NCI-H748 treated with DMSO at 0.1 percent for 48 hours (cell line): ENCODE measurements around the gene UBE2L6.

ENCODE experiments used
- DNase-seq: peaks from one replicate; lab custom pipeline; 2025; lab: John Stamatoyannopoulos, UW

Gene UBE2L6

DNA sequence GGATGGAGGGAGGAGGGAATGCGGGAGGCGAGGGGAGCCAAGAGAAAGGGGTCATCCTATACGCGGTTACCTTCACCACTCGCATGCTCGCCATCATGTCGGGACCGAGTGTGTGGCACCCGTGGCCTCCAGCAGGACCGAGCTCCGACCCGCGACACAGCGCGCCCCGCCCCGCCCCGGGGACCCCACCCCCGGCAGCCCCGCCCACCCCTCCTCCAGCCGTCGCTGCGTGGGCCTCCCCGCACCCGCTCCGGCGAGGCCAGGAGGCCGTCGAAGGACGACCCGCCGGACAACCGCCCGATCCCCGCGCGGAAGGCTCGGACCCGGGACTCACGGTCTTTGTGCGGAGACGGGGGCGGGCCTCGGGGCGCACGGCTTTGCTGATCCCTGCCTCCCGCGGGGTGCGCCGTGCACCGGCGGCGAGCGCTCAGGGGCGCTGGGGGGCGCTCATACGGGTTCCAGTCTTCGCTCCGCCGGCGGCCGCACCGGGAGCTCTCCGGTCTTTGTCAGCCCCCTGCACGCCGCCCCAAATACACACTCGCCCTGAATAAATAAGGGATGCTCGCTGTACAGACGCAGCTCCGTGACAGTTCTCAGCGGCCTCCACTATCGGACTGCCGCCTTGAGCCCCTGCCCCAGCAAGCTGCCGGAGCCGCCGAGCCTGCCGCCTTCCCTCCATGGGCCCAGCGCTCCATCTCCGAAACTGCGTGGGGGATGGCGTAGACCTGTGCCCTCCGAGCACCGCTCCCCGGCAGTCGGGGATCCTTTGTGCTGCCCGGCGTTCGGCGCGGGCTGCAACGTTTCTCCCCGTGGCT, at the start of gene UBE2L6:
Gene UBE2L6 (minus strand): TSS at position 158 of the 815 bp plus-strand sequence. CDS start 61 bp downstream, at position 97.
- peak; percentile 59 for DNase-seq

DNA sequence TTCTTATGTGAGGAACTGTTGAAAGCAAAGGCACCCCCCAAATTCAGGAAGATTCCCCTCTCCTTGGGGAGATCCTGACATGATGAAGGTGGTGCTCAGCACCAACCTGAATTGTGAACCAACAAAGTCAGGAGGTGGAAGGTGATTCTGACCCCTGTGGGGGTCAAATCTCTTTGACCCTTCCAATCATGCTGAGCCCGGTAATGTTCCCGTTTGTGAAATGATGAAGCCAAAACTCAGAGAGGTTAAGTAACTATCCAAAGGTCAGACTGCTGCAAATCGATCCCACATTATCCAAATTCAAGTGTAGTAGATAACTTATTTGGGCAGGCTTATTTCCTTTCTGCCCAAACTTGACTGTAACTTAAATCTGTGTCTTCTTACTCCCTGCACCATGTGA, 49.1 kb upstream of the UBE2L6 start:
- no peak for DNase-seq

DNA sequence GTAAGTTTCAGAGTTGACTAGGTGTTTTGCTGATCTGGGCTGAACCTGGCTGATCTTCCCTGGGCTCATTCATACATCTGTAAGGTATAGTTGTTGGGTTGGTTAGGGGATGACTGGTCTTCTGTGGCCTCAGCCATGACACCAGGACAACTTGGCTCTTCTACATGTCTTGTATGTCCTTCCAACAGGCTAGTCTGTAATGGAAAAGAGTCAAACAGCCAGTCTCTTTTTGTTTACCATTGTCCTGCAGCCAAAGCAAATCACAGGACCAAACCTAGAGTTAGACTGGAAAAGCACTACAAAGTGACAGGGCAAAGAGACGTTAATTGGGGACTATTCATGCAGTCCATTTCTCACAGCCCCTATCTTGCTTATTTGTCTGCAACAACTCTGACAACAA, 47.8 kb upstream of the UBE2L6 start:
- DNase-seq = no peak

DNA sequence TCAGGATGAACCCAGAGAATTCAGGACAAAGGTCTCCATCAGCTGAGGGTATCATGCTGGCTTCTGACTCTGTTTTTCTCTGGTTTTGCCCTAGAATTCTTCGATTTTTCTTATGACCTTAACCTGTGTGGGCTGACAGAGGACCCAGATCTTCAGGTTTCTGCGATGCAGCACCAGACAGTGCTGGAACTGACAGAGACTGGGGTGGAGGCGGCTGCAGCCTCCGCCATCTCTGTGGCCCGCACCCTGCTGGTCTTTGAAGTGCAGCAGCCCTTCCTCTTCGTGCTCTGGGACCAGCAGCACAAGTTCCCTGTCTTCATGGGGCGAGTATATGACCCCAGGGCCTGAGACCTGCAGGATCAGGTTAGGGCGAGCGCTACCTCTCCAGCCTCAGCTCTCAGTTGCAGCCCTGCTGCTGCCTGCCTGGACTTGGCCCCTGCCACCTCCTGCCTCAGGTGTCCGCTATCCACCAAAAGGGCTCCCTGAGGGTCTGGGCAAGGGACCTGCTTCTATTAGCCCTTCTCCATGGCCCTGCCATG, 46.8 kb upstream of the UBE2L6 start:
- DNase-seq = no peak

DNA sequence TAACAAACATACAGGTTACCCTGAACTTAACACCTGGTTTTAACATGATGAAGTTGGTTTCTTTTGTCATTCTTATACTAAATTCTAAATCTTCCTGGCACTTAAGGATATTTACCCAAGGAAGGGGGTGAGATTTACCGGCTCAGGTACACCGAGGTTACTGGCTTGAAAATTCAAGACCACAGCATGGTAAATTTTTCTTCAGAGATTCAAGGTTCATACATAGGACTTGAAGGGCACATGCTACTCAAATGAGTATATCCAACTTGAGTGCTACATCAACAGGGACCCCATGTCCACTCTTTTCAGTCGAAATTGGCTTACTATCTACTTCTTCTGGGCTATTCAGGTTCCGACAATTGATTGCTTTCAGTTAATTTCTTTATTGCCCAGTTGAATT, 42.7 kb upstream of the UBE2L6 start:
- DNase-seq = no peak

DNA sequence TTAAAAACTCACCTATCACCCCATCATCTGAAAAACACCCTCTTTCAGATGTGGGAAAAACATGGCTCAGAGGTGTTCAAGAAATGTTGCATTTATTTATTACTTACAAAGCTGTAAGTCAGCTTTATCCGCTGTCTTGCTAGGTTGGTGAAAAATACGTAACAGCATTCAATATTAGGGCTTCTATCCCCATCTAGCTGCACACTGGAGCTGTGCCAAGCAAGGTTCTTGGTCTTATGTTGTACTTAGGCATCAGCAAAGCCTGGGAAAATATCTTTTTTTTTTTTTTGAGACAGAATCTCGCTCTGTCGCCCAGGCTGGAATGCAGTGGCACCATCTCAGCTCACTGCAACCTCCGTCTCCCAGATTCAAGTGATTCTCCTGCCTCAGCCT, 37.6 kb upstream of the UBE2L6 start:
- DNase-seq = no peak

DNA sequence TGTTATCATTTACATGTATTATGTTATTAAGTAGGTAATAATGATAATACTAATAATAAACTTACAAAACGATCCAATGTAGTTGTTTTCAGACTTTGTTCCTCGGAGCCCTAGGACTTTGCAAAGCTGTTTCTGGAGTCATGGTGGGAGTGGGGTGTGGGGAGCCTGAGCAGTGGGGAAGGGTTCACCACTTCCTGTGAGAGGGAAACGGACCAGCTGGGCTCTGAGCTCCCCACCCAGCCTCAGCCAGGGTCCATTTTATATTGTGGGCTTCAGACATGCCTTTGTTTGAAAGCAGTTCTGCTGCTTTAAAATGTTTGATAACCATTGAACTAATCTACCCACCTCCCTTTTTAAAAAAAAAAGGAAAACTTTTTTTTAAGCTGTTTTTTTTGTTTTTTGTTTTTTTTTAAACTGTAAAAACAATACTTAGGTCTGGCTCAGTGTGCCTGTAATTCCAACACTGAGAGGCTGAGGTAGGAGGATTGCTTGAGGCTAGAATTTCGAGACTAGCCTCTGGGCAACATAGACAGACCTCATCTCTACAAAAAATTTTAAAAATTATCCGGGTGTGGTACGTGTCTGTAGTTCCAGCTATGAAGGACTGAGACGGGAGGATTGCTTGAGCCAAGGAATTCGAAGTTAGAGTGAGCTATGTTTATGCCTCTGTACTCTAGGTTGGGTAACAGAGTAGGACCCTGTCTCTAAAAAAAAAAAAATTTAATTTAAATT, 37.0 kb upstream of the UBE2L6 start:
- no peak for DNase-seq

DNA sequence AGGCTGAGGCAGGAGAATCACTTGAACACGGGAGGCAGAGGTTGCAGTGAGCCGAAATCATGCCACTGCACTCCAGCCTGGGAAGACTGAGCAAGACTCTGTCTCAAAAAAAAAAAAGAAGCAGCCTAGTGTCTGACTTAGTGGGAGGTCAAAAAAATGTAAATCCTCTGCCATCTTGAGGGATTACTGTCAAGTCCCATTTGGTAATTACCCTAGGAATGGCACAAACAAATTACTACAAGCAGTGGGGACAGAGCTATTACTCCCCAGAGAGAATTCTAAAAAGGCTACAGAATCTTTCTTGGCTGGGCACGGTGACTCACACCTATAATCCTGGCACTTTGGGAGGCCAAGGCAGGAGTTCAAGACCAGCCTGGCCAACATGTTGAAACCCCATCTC, 33.8 kb upstream of the UBE2L6 start:
- no peak for DNase-seq

DNA sequence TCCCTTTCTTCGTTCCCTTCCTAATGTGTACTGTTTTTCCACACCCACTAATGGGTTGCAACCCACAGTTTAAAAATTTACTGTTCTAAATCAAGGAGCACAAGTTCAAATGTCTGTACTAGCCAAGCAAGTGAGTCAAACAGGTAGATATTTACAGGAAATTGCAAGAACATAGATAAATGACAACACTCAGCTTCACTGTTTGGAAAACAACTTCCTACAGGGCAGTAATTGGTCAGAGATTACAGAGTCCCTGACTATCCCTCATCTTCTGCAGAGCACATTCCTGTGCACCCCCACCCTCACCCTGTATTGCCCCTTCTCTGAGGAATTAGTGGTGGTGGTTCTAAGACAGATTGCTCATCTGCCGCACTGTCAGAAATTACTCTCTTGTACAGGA, 31.9 kb upstream of the UBE2L6 start:
- DNase-seq = no peak

DNA sequence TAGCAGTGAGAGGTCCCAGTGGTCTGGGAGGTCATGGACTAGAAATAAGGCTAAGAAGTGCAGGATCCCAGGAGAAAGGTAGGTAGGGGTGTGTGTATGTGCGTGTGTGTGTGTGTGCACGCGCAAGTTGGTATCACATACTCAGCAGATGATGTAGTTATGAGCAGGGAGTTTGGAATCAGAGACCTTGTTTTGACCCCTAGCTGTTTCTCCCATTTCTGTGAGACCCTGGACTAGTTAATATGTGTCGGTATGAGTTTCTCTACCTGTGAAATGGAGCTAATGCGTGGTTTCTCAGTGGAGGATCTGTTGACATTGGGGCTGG, 31.3 kb upstream of the UBE2L6 start:
- DNase-seq = no peak

DNA sequence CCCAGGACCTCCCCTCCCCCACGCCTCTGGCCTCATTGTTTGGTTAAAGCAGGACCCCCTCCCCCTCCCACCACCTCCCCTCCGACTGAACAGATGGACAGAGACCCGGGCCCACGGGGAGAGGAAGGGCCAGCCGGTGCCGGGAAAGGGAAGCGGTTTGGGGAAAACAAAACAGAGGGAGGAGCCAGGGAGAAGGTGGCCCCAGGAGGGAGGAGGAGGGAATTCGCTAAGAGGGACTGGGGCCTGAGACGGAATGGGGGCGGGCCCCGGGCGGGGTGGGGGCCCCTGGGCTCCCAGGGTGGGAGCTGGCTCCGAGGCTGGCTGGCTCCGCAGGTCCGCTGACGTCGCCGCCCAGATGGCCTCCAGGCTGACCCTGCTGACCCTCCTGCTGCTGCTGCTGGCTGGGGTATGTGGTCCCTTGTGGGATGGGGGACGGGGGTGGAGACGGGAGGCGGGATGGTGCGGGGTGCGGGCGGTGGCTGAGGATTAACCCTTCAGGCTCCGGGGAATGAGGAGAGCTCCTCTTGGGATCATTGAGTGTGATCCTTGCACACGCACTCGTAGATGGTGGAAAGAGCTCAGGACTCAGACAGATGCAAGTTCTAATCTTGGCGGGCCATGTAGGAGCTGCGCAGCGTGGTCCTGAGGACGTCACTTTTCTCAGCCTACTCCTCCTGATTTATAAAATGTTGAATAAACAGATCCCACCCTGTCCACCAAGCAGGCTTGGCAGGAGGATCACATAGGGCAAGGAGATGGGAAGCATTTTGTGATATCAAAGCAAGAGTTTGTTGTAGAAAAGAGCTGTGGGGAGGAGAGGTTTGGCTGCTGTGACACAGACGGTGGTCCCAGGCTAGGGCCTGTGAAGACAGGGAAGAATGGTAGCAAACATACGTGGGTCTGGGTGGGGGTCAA, 30.7 kb upstream of the UBE2L6 start:
- no peak for DNase-seq

DNA sequence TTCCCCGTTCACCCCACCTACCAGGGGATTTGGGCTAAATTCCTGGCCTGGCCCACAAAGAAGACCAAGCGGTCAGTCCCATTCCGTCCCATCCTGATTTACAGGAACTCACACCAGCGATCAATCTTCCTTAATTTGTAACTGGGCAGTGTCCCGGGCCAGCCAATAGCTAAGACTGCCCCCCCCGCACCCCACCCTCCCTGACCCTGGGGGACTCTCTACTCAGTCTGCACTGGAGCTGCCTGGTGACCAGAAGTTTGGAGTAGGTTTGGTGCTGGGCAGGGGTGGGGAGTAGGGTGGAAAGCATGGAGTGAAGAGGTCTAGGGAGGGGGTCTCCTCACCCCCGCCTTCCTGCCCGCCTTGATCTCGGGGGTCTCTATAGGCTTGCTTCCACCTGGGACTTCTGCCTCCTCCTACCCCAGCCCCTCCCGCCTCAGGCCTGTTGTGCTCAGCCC, 30.0 kb upstream of the UBE2L6 start, which contains the start of gene SERPING1:
Gene SERPING1 (plus strand): TSS at position 225 of the 455 bp plus-strand sequence. CDS start 586 bp downstream, outside the sequence.
- no peak for DNase-seq

DNA sequence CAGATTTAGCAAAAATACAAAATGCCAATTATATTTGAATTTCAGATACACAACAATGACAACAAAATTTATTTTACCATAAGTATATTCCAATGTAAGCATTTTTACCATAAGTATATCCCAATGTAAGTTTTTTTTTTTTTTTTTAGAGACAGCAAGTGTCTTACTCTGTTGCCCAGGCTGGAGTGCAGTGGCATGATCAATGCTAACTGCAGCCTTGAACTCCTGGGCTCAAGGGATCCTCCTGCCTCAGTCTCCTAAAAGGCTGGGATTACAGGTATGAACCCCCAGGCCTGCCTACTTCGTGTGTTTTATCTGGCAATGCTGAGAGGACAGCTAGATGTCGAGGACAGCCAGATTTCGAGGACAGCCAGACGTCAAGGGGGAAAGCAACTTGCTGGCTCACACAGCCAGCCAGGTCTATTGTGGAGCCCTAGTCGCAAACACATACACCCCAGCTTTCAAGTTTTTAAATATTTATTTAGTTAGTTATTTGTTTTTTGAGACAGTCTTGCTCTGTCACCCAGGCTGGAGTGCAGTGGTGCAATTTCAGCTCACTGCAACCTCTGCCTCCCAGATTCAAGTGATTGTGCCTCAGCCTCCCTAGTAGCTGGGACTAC, 28.9 kb upstream of the UBE2L6 start:
- no peak for DNase-seq

DNA sequence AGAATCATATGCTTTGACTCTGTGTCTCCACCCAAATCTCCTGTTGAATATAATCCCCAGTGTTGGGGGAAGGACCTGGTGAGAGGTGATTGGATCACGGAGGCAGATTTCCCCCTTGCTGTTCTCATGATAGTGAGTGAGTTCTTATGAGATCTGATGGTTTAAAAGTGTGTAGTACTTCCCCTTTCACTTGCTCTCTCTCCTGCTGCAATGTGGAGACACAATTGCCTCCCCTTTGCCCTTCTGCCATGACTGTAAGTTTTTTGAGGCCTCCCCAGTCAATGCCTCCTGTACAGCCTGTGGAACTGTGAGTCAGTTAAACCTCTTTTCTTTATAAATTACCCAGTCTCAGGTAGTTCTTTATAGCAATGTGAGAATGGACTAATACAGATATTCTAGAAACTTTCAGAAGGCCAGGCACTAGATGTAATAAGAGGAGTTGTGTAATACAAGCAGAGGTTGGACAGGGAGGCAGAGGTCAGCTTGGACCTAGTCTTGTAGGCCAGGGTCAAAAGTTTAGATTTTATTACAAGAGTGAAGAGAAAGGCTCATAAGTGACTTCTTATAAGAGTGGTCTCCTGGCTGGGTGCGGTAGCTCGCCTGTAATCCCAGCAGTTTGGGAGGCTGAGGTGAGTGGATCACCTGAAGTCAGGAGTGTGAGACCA, 20.7 kb upstream of the UBE2L6 start:
- DNase-seq = no peak

DNA sequence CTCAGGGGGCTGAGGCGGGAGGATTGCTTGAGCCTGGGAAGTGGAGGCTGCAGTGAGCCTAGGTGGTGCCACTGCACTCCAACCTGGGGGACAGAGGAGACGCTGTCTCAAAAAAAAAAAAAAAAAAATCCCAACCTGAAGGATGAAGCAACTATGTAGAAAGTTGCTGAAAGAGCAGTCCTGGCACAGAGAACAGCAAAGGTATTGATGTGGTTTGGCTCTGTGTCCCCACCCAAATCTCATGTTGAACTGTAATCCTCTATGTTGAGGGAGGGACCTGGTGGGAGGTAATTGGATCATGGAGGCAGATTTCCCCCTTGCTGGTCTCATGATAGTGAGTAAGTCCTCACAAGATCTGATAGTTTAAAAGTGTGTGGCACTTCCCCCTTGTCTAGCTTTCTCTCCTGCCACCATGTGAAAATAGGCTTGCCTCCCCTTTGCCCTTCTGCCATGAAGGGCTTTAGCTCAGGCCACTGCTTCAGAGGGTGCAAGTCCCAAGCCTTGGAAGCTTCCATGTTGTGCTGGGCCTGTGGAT, 19.3 kb upstream of the UBE2L6 start:
- DNase-seq = no peak

DNA sequence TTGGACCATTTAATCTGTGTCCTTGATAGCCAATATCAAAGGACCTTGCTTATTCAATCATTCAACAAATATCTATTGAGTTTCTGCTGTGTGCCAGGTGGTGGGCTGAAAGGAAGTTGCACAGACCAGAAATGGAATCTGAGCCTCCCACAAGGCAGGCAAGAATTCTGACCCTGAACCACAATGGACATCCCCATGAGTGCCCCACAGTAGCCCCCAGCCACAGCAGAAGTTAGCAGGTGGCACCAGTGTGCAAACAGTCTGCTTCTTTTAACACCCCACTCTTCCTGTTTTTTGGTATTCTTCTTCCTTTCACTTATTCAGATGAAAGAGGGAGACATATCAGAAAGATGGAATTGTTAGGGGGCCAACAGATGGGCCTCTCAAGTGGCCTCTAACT, 17.8 kb upstream of the UBE2L6 start:
- no peak for DNase-seq

DNA sequence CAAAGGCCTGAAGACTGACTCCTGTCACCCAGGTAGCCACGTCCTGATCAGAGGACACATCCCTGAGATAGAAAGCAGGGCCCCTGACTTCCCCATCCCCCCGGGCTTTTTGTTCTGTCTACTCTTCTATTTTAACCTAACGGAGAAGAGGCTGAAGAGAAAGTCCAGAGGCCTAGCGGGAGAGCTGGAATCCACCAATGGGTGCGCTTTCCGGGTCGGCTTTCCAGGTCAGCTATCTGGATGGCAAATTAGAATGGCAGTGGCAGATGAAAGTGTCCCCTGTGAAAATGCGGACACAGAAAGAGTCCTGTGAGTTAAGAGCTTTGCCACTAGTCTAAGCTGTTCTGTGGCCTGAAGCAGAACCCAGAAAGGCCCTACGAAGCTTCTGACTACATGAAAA, 16.9 kb upstream of the UBE2L6 start:
- DNase-seq = no peak

DNA sequence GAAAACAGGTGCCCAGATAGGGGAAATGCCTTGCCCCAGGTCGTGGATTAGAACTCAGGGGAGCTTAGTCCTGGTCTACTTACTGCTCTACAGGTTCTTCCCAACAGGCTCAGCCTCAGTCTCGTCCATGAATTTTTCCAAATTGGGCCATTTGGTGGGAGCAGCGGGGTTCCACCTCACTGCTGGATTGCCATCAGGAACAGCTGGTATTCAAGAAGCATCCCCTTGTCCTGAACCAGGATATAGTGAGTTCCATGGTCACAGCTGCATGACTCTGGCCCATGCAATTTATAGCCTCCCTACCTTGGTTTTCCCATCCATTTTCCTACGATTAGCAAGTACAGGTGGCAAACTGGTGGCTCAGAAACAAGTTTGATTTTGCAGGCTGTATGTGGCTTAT, 6.6 kb upstream of the UBE2L6 start:
- no peak for DNase-seq

DNA sequence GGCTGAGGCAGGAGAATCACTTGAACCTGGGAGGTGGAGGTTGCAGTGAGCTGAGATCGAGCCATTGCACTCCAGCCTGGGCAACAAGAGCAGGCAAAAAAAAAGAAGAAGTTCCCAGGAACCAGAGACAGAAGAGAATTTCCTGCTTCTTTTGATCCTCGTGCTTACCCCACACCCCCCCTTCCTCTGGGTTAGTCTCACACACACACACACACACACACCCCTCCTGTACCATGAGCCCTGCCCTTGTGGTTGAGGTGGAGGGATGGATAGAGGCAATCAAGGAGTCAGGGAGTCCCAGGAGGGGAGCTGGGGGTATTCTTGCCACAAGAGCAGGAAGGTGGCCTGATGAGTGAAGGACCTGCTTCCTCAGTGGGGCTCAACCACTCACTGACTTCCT, 4.1 kb upstream of the UBE2L6 start:
- no peak for DNase-seq

DNA sequence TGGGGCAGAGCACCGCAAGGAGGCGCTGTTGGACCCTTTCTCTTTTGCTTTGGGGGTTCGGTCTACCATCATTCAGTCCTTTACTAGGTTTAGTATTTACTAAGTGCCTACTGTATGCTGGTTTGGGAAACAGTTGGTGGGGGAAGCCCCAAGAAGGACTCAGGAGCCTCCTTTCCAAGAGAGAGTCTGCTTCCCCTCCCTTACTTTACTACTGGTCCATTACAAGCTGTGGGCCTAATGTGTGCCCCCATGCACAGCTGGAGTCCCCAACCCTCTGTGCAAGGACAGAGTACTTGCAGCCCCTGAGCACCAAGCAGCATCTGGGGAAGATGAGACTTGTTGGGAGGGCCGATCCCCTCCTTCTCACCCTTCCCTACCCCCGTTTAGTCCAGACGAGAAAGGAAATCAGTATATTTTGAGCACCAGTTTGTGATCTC, 876 bp upstream of the UBE2L6 start:
- no peak for DNase-seq
